ENCODE results near the gene UBTD2. TPM values are rescaled to one million over a fixed set of nuclear protein-coding genes. Genes with fewer than 3 reads are reported as not detected.

Gene UBTD2
- total RNA-seq, 1 donor from 2014 or later: 9.0 TPM

DNA sequence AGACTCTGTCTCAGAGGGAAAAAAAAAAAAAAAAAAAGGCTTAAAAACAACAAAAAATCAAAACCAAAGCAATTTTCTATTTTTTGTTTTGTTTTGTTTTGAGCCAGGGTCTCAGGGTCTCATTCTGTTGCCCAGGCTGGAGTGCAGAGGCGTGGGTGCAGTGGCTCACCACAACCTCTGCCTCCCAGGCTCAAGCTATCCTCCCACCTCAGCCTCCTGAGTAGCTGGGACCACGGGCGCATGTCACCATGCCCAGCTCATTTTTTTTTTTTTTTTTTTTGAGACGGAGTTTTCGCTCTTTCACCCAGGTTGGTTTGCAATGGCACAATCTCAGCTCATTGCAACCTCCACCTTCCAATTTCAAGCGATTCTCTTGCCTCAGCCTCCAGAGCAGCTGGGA is 101.3 kb downstream of the UBTD2 start:
- DNase-seq (no peak), ATAC-seq (ENCODE audit: low read depth) (no peak)
- TF ChIP-seq, protein P1, sequence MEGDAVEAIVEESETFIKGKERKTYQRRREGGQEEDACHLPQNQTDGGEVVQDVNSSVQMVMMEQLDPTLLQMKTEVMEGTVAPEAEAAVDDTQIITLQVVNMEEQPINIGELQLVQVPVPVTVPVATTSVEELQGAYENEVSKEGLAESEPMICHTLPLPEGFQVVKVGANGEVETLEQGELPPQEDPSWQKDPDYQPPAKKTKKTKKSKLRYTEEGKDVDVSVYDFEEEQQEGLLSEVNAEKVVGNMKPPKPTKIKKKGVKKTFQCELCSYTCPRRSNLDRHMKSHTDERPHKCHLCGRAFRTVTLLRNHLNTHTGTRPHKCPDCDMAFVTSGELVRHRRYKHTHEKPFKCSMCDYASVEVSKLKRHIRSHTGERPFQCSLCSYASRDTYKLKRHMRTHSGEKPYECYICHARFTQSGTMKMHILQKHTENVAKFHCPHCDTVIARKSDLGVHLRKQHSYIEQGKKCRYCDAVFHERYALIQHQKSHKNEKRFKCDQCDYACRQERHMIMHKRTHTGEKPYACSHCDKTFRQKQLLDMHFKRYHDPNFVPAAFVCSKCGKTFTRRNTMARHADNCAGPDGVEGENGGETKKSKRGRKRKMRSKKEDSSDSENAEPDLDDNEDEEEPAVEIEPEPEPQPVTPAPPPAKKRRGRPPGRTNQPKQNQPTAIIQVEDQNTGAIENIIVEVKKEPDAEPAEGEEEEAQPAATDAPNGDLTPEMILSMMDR (IDR thresholded peaks at IDR 0.05): no peak
- no peaks in the 10 kb centered on the region for H3K27me3 Mint-ChIP-seq
- no peak overlapping the region for H3K4me3 Mint-ChIP-seq
- POLR2A ChIA-PET: interaction anchor here (0.6 to 8.4 kb wide), 6 partner anchors 8 to 71 kb away, joined by 3 to 184 read pairs (median 4); no protein-coding TSS in a partner anchor
- H3K36me3 Mint-ChIP-seq (ENCODE audit: low read depth): peaks cover 51% of the 10 kb centered on the region
- H3K4me1 Mint-ChIP-seq: peaks cover 89% of the 10 kb centered on the region
- intact Hi-C loops (cut with micrococcal nuclease): loop anchor here (10.0 kb wide), 1 partner anchor 773 kb away; the partner anchor contains the start of gene RPL26L1
- CTCF ChIA-PET: no interaction called here
- no peaks in the 10 kb centered on the region for H3K9me3 Mint-ChIP-seq
- H3K27ac Mint-ChIP-seq: no peak overlapping the region

GRCh38 chr5:172180936-172181335 is 102.6 kb downstream of the UBTD2 start:
- peak overlapping the region; percentile 80 for H3K27ac Mint-ChIP-seq
- intact Hi-C loops (cut with micrococcal nuclease): loop anchor here (10.0 kb wide), 1 partner anchor 774 kb away; the partner anchor contains the start of gene RPL26L1
- H3K27me3 Mint-ChIP-seq: no peaks in the 10 kb centered on the region
- ChIA-PET POLR2A (interaction anchor here (0.5 to 1.8 kb wide), 4 partner anchors 37 to 133 kb away, joined by 3 to 9 read pairs (median 4); no protein-coding TSS in a partner anchor), CTCF (no interaction called here)
- no peaks in the 10 kb centered on the region for H3K9me3 Mint-ChIP-seq
- ATAC-seq (ENCODE audit: low read depth) (no peak), DNase-seq (no peak)
- H3K36me3 Mint-ChIP-seq (ENCODE audit: low read depth): peaks cover 51% of the 10 kb centered on the region
- peak overlapping the region; percentile 52 for H3K4me3 Mint-ChIP-seq
- peaks cover 90% of the 10 kb centered on the region for H3K4me1 Mint-ChIP-seq
- TF ChIP-seq, protein P1 (IDR thresholded peaks at IDR 0.05): no peak

DNA sequence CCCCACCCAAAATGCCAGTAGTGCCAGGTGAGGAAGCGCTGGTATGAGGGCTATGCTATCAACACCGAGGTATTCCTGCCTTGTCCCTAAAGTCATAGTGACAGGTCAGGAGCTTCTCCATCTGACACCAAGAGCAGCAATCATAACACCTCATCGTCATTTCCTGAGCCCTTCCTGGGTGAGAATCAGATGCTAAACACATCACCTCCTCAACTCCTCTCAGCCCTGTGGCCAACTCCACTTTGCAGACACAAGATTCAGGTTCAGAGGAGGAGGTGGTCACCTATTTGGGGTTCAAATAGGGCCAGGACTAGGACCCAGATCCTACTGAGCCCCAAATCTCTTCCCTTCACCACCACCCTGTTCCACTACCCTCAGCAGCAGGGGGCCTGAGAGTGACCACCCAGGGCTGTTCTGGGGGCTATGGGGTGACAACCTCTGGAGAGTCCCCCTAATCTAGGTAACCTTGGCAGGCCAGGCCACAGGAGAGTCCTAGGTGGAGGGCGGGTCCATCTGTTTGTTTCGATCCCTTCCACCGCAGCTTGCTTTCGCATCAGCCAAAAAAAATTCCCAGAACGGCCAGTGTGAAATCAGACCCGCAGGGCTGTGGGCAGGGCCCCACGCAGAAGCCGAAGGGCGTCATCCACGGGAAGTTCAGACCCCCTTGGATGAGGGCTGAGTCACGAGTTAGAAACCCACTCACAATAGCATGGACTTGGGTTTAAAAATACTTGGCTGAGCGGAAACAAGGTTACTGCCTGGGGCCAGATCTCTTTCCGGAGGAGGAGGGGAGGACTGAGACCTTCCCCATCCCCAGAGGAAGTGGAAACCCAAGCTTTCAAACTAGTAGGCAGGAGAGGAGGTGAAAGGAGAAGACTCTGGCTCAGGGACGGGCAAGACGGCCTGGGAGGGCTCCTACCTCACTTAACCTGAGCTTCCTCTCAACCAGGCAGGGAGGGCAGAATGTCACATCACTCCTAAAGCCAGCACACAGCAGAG is 104.3 kb downstream of the UBTD2 start:
- H3K27me3 Mint-ChIP-seq: no peaks in the 10 kb centered on the region
- TF ChIP-seq, protein P1 (IDR thresholded peaks at IDR 0.05): no peak
- ChIA-PET CTCF (interaction anchor here (1.4 to 2.1 kb wide), 2 partner anchors 9 to 68 kb away, joined by 4 to 8 read pairs; partner anchors contain the start of gene STK10), POLR2A (interaction anchor here (0.5 to 2.9 kb wide), 11 partner anchors 8 to 582 kb away, joined by 3 to 25 read pairs (median 5); partner anchors contain the start of genes FBXW11 and STK10)
- intact Hi-C loops (cut with micrococcal nuclease): loop anchor here (1.0 kb wide), 1 partner anchor 8 kb away; no protein-coding TSS in a partner anchor
- H3K27ac Mint-ChIP-seq: peak overlapping the region; percentile 96
- peak; percentile 10 for ATAC-seq (ENCODE audit: low read depth)
- no peaks in the 10 kb centered on the region for H3K9me3 Mint-ChIP-seq
- peak overlapping the region; percentile 78 for H3K4me3 Mint-ChIP-seq
- peaks cover 90% of the 10 kb centered on the region for H3K4me1 Mint-ChIP-seq
- H3K36me3 Mint-ChIP-seq (ENCODE audit: low read depth): peaks cover 47% of the 10 kb centered on the region
- DNase-seq: no peak

DNA sequence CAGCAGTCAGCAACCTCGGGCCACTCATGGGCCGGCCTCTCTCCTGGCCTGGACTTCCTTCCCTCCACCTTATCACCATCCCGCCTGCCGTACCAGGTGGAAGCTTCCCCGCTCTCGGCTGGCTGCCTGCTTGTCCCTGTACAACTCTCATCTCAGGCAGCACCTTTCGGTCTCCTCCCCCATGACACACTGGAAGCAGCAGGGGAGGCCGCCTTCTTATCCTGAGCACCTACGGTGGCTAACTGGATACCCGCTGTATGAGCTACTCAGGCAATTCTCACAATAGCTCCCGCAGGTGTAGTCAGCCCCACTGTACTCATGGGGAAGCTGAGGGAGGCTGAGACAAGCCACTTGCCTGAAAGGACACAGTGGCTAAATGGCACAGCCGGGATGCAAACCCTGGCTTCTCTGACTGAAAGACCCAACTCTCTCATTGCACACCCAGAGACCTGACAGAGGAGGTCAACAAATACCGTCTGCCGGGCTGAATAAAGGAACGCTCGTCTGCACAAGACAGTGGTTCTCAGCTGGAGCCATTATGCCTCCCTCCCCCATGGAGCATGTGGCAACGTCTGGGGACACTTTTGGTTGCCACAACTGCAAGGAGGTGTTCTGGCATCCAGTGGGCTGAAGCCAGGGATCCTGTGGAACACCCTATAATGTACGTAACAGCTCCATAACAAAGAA is 105.1 kb downstream of the UBTD2 start:
- intact Hi-C loops (cut with micrococcal nuclease): no loop called here

More for the DNA sequence above, 105.1 kb downstream of the UBTD2 start:
- TF ChIP-seq, protein P1 (IDR thresholded peaks at IDR 0.05): no peak
- peak overlapping the region; percentile 96 for H3K27ac Mint-ChIP-seq
- ChIA-PET CTCF (interaction anchor here (2.1 kb wide), 1 partner anchor 10 kb away, joined by 8 read pairs; the partner anchor contains the start of gene STK10), POLR2A (interaction anchor here (0.5 to 2.9 kb wide), 7 partner anchors 9 to 172 kb away, joined by 3 to 25 read pairs (median 5); partner anchors contain the start of genes FBXW11 and STK10)
- no peaks in the 10 kb centered on the region for H3K9me3 Mint-ChIP-seq
- DNase-seq (no peak), ATAC-seq (ENCODE audit: low read depth) (no peak)
- H3K36me3 Mint-ChIP-seq (ENCODE audit: low read depth): peaks cover 49% of the 10 kb centered on the region
- H3K27me3 Mint-ChIP-seq: no peaks in the 10 kb centered on the region
- peak overlapping the region; percentile 78 for H3K4me3 Mint-ChIP-seq
- peaks cover 90% of the 10 kb centered on the region for H3K4me1 Mint-ChIP-seq

Data from activated B cell treated with CpG ODN at 0.5 μM for 24 hours (primary cell).